Measurements from ENCODE around the gene PIGU.

PIGU gene

DNA sequence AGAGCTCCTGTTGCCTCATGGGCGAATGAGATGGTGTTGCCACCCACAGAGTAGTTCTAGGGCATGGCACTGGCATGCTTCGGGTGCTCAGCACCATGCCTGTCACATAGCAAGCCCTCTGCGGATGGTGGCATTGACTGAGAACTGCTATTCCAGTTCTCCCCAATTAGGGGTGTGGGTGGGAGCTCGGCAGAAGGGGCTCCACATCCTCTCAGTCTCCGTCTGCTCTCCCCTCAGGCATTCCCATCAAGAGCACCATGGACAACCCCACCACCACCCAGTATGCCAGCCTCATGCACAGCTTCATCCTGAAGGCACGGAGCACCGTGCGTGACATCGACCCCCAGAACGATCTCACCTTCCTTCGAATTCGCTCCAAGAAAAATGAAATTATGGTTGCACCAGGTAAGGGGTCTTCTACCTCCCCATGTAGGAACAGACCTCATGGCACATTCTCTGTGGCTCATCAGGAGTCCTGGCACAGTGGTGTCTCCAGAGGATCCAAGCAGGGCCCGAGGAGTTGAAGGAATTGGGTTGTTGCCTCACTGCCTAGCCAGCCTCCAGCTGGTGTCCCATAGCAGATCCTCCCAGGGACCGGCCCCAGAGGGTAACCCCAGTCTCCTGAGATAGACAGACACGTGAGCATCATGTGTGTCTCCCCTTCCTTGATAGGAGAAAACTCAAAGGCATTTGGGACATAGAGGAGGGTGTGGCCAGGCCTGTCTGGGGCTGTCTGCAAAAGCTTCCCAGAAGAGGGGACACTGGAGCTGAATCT is 142.3 kb downstream of the PIGU start:
- Histone ChIP-seq H3K27ac (ENCODE audit: low read depth, low read length) (no peak overlapping the region), H3K27me3 (ENCODE audit: control insufficient read depth in 1 of 2, insufficient read depth in 2 of 2, low read length in 2 of 2) (no peaks in the 10 kb centered on the region), H3K9ac (ENCODE audit: low read length) (no peak overlapping the region), H3K4me1 (ENCODE audit: insufficient read depth, low read length) (no peaks in the 10 kb centered on the region), H3K36me3 (ENCODE audit: insufficient read depth, low read length) (peaks cover 65% of the 10 kb centered on the region), H3K4me3 (ENCODE audit: low read depth in 1 of 2, low read length in 2 of 2) (no peak overlapping the region), H3K9me3 (ENCODE audit: low read length) (no peaks in the 10 kb centered on the region)

DNA sequence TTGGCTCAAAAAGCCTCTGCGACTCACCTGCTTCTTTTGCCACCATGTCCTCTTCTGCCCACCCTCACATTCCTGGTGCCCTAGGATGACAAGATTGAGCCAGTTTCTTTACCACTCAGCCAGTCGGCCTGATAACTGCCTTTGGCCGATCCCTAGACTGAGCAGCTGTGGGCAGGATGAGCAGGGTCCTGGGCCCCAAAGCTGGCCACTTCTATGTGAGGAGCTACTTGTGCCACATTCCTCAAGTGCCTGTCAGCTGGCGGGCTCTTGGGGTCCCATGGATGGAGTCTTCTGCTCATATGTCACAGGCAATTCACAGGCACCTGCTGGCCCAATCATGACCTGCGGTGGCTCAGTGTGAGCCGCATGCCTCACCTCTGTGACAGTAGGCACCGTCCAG is 144.1 kb downstream of the PIGU start:
- Histone ChIP-seq H3K9me3 (ENCODE audit: low read length) (no peaks in the 10 kb centered on the region), H3K4me1 (ENCODE audit: insufficient read depth, low read length) (peaks cover 7% of the 10 kb centered on the region), H3K36me3 (ENCODE audit: insufficient read depth, low read length) (peaks cover 65% of the 10 kb centered on the region), H3K27ac (ENCODE audit: low read depth, low read length) (no peak overlapping the region), H3K4me3 (ENCODE audit: low read depth in 1 of 2, low read length in 2 of 2) (no peak overlapping the region), H3K27me3 (ENCODE audit: control insufficient read depth in 1 of 2, insufficient read depth in 2 of 2, low read length in 2 of 2) (no peaks in the 10 kb centered on the region), H3K9ac (ENCODE audit: low read length) (no peak overlapping the region)

DNA sequence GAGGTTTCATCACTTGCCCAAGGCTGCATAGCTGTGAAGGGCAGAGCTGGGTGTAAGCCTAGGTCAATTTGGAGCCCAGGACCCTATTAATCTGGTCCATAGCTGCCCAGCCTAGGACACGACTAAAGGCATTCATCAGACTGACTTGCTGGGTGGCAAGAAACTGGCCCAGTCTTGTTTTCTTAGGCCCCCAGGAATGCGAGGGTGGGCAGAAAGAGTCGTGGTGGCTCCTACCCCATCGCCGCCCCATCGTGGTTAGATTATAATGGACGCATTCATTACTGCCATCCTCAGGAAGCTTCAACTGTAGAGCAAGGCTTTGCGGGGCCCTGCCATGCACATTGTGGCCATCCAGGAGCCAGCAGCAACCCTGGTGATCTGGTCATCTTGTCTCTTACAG is 144.6 kb downstream of the PIGU start:
- no peak overlapping the region for H3K9ac ChIP-seq (ENCODE audit: low read length)
- H3K27ac ChIP-seq (ENCODE audit: low read depth, low read length) = no peak overlapping the region
- H3K27me3 ChIP-seq (ENCODE audit: control insufficient read depth in 1 of 2, insufficient read depth in 2 of 2, low read length in 2 of 2) = no peaks in the 10 kb centered on the region
- peaks cover 7% of the 10 kb centered on the region for H3K4me1 ChIP-seq (ENCODE audit: insufficient read depth, low read length)
- no peaks in the 10 kb centered on the region for H3K9me3 ChIP-seq (ENCODE audit: low read length)
- peaks cover 65% of the 10 kb centered on the region for H3K36me3 ChIP-seq (ENCODE audit: insufficient read depth, low read length)
- no peak overlapping the region for H3K4me3 ChIP-seq (ENCODE audit: low read depth in 1 of 2, low read length in 2 of 2)

DNA sequence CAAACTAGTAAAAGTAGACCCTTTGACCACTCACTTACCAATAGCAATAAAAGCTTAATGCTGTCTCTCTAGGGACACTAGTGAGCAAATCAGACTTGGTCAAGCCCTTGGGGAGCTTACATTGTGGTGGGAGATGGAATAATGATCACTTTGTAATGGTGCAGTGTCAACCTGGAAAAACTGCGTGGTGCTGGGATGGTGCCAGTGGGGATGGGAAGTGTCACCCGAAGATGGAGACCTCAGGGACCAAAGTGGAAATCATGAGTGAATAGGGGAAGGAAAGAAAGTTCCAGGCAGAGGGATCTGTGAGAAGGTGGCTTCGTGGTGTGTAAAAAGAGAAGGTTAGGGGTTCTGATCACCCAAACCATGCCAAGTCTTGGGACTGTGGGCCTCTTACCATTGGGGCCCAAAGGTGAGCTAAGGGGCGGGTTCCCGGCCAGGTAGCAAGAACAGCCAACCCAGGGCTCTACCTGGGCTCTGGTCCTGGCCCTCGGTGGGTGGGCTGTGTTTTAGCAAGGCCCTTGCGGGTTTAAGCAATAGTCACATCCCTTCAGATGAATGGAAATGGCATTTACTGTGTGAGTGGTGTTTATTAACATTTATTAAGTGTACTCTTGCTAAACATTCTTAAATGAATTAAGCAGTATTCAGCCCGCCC is 145.2 kb downstream of the PIGU start:
- Histone ChIP-seq H3K36me3 (ENCODE audit: insufficient read depth, low read length) (peaks cover 65% of the 10 kb centered on the region), H3K4me3 (ENCODE audit: low read depth in 1 of 2, low read length in 2 of 2) (no peak overlapping the region), H3K27me3 (ENCODE audit: control insufficient read depth in 1 of 2, insufficient read depth in 2 of 2, low read length in 2 of 2) (no peaks in the 10 kb centered on the region), H3K4me1 (ENCODE audit: insufficient read depth, low read length) (peaks cover 11% of the 10 kb centered on the region), H3K27ac (ENCODE audit: low read depth, low read length) (no peak overlapping the region), H3K9me3 (ENCODE audit: low read length) (no peaks in the 10 kb centered on the region), H3K9ac (ENCODE audit: low read length) (no peak overlapping the region)

DNA sequence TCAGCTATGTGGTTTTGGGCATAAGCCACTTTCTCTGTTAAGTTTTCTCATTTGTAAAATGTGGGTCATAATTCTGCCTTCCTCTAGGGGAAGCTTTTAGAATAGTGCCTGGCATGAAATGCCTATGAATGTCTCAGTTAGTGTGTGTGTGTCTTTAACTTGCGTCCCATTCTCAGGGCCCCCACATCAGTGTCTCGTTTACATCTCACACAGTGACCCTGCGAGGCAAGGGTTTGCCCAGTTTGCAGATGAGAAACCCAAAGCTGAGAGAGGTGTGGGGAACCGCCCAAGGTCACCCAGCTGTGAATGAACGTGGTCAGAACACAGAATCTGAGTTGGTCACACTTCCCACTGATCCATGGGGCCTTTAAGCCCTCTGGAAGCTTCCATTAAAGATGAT is 146.6 kb downstream of the PIGU start:
- H3K36me3 ChIP-seq (ENCODE audit: insufficient read depth, low read length) = peaks cover 59% of the 10 kb centered on the region

DNA sequence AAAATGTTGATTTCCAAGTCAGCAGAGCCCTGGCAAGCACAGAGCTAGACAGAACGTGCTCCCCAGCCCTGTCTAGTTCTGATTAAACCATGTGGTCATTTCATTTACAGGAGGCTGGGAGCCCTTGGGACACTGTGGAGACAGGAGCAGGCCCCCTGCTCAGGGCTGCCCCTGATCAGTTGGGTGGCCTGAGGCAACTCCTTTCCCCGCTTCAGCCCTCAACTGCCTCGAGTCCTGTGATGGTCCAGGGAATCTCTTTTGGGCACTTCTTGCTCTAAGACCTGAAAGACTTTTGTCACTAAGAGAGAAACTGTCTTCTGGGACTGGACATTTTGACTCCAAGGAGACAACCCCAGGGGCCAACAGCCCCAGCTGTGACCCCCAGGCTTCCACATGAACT is 147.2 kb downstream of the PIGU start:
- Histone ChIP-seq H3K4me1 (ENCODE audit: insufficient read depth, low read length) (peaks cover 28% of the 10 kb centered on the region), H3K9ac (ENCODE audit: low read length) (no peak overlapping the region), H3K9me3 (ENCODE audit: low read length) (no peaks in the 10 kb centered on the region), H3K4me3 (ENCODE audit: low read depth in 1 of 2, low read length in 2 of 2) (no peak overlapping the region), H3K36me3 (ENCODE audit: insufficient read depth, low read length) (peaks cover 53% of the 10 kb centered on the region), H3K27ac (ENCODE audit: low read depth, low read length) (no peak overlapping the region), H3K27me3 (ENCODE audit: control insufficient read depth in 1 of 2, insufficient read depth in 2 of 2, low read length in 2 of 2) (no peaks in the 10 kb centered on the region)

More for the DNA sequence above, 146.6 kb downstream of the PIGU start:
- H3K27ac ChIP-seq (ENCODE audit: low read depth, low read length) = no peak overlapping the region
- no peak overlapping the region for H3K9ac ChIP-seq (ENCODE audit: low read length)
- H3K4me1 ChIP-seq (ENCODE audit: insufficient read depth, low read length) = peaks cover 25% of the 10 kb centered on the region
- H3K27me3 ChIP-seq (ENCODE audit: control insufficient read depth in 1 of 2, insufficient read depth in 2 of 2, low read length in 2 of 2) = no peaks in the 10 kb centered on the region
- no peak overlapping the region for H3K4me3 ChIP-seq (ENCODE audit: low read depth in 1 of 2, low read length in 2 of 2)
- no peaks in the 10 kb centered on the region for H3K9me3 ChIP-seq (ENCODE audit: low read length)

DNA sequence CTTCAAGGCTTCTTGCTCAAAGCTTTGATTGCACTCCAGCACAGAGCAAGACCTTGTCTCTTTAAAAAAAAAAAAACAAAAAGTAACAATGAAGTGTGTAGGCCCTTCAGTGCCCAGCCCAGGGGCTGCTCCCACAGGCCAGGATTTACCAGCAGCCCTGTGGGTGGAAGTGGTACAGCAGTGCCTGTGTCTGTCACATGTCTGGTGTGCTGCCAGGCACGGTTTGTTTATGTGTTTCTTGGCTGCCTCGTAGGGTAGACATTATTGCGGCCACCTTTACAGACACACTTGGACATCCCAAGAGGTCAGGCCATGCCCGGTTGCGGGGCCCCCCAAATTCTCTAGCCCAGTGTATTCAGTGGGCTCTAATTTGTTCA is 148.0 kb downstream of the PIGU start:
- H3K36me3 ChIP-seq (ENCODE audit: insufficient read depth, low read length) = peaks cover 45% of the 10 kb centered on the region
- no peaks in the 10 kb centered on the region for H3K27me3 ChIP-seq (ENCODE audit: control insufficient read depth in 1 of 2, insufficient read depth in 2 of 2, low read length in 2 of 2)
- H3K27ac ChIP-seq (ENCODE audit: low read depth, low read length) = no peak overlapping the region
- H3K9ac ChIP-seq (ENCODE audit: low read length) = no peak overlapping the region
- no peak overlapping the region for H3K4me3 ChIP-seq (ENCODE audit: low read depth in 1 of 2, low read length in 2 of 2)
- no peaks in the 10 kb centered on the region for H3K9me3 ChIP-seq (ENCODE audit: low read length)
- peaks cover 35% of the 10 kb centered on the region for H3K4me1 ChIP-seq (ENCODE audit: insufficient read depth, low read length)

DNA sequence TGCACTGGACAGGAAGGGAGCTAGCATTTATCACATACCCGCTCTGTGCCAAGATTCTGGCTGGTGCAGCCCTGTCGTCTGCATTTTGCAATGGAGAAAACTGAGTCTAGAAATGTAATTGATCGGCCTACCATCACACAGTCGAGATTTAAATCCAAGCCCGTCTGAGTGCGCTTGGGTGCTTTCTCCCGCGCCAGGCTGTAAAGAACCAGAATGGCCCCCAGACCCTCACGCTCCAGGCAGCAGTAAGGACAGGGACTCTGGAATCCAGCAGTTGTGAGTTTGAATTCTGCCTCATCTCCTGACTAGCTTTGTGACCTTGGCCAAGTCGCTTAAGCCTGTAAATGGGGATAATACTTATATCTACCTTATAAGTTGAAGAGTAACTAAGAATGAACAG is 149.9 kb downstream of the PIGU start:
- Histone ChIP-seq H3K27ac (ENCODE audit: low read depth, low read length) (peak overlapping the region; percentile 59), H3K4me3 (ENCODE audit: low read depth in 1 of 2, low read length in 2 of 2) (no peak overlapping the region), H3K27me3 (ENCODE audit: control insufficient read depth in 1 of 2, insufficient read depth in 2 of 2, low read length in 2 of 2) (no peaks in the 10 kb centered on the region), H3K36me3 (ENCODE audit: insufficient read depth, low read length) (peaks cover 42% of the 10 kb centered on the region), H3K9ac (ENCODE audit: low read length) (no peak overlapping the region), H3K4me1 (ENCODE audit: insufficient read depth, low read length) (peaks cover 50% of the 10 kb centered on the region), H3K9me3 (ENCODE audit: low read length) (no peaks in the 10 kb centered on the region)

DNA sequence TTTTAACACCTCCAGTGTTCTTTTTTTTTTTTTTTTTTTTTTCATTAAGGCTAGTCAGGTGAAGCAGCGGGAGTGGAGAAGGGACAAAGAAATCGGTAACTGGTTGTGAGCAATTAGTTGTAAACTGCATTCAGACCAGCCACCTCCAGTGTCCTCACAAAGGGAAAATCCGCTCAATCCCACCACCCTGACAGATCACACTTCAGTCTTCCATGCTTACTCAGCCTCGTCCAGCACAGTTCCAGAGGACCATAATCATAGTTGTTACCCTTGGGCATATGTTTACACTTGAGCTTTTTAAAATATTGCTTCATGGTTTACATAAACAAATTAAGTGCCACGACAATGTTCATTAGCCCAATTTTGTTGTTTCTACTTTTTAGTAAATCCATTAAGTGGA is 150.4 kb downstream of the PIGU start:
- Histone ChIP-seq H3K9me3 (ENCODE audit: low read length) (no peaks in the 10 kb centered on the region), H3K27ac (ENCODE audit: low read depth, low read length) (peak overlapping the region; percentile 59), H3K9ac (ENCODE audit: low read length) (no peak overlapping the region), H3K4me1 (ENCODE audit: insufficient read depth, low read length) (peaks cover 50% of the 10 kb centered on the region), H3K36me3 (ENCODE audit: insufficient read depth, low read length) (peaks cover 40% of the 10 kb centered on the region), H3K27me3 (ENCODE audit: control insufficient read depth in 1 of 2, insufficient read depth in 2 of 2, low read length in 2 of 2) (no peaks in the 10 kb centered on the region), H3K4me3 (ENCODE audit: low read depth in 1 of 2, low read length in 2 of 2) (peak overlapping the region in 1 of 2 donors; percentile 25)

DNA sequence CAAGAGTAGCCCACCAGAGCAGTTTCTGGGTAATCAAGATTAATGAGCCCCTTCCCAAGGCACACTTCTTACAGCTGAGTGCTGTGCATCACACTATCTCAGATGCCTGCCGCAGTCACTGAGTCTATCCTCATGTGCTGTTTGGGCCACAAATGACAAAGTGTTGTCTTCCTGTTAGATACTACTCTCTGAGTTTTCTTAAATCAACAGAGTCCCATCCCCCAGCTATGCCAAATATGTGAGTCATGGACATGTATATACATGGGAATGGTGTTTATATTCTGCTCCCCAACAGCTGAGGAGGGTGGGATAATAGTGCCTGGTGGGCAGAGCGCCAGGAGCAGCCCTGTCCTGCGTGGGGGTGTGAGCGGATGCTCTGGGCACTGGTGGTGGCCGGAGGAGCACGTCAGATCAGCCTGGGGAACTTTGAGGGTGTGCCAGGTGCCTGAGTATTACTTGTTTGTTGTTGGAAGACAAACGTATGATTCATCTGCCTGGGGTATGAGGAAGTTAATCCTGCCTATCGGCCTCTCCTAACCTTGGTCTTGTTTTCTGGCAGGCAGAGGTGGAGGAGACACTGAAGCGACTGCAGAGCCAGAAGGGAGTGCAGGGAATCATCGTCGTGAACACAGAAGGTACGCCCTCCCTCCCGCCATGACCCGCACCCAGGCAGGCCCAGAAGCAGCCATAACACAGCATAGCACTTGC is 151.0 kb downstream of the PIGU start:
- Histone ChIP-seq H3K9me3 (ENCODE audit: low read length) (no peaks in the 10 kb centered on the region), H3K9ac (ENCODE audit: low read length) (peak overlapping the region; percentile 14), H3K27ac (ENCODE audit: low read depth, low read length) (peak overlapping the region; percentile 59), H3K36me3 (ENCODE audit: insufficient read depth, low read length) (peaks cover 38% of the 10 kb centered on the region), H3K4me3 (ENCODE audit: low read depth in 1 of 2, low read length in 2 of 2) (peak overlapping the region in 1 of 2 donors; percentile 25), H3K4me1 (ENCODE audit: insufficient read depth, low read length) (peaks cover 50% of the 10 kb centered on the region), H3K27me3 (ENCODE audit: control insufficient read depth in 1 of 2, insufficient read depth in 2 of 2, low read length in 2 of 2) (no peaks in the 10 kb centered on the region)

DNA sequence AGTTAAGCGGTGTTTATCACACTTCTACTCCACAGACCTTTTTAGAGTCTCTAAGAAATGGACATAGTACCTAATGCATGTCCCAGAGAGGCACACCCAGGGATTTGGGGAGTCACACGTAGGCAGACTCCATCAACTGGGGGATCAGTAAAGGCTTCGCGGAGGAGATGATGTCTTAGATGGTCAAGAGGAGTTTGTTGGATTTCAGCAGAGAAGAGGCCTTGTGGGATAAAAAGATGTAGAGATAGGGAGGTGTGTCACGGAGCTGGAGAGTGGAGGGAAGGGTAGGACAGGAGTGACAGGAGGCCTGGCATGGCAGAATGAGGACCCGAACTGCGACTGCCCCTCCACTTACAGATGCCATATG is 151.6 kb downstream of the PIGU start:
- Histone ChIP-seq H3K9ac (ENCODE audit: low read length) (peak overlapping the region; percentile 14), H3K4me3 (ENCODE audit: low read depth in 1 of 2, low read length in 2 of 2) (no peak overlapping the region), H3K9me3 (ENCODE audit: low read length) (no peaks in the 10 kb centered on the region), H3K4me1 (ENCODE audit: insufficient read depth, low read length) (peaks cover 50% of the 10 kb centered on the region), H3K27me3 (ENCODE audit: control insufficient read depth in 1 of 2, insufficient read depth in 2 of 2, low read length in 2 of 2) (no peaks in the 10 kb centered on the region), H3K36me3 (ENCODE audit: insufficient read depth, low read length) (peaks cover 32% of the 10 kb centered on the region), H3K27ac (ENCODE audit: low read depth, low read length) (peak overlapping the region; percentile 59)

Data from muscle layer of colon (tissue), 2 donors.